NCI-H146 treated with DMSO at 0.1 percent for 48 hours (cell line): ENCODE data around the gene ACSBG1.

Experiments
- DNase-seq: peaks from one replicate; lab custom pipeline; 2025; ENCODE audit not compliant: unreplicated experiment; lab: John Stamatoyannopoulos, UW

The ACSBG1 gene

GRCh38 chr15:78234515-78235040 is at the start of gene ACSBG1:
TSS of gene ACSBG1 (minus strand) at chr15:78234565. CDS start at chr15:78234501, 64 bp downstream.
- DNase-seq: no peak

GRCh38 chr15:78282324-78282723 is 48.0 kb upstream of the ACSBG1 start:
- no peak for DNase-seq

- no peak for DNase-seq
Measured at GRCh38 chr15:78280319-78281072, 46.1 kb upstream of the ACSBG1 start.

- no peak for DNase-seq
Measured at GRCh38 chr15:78276064-78276943, 41.9 kb upstream of the ACSBG1 start.

- DNase-seq: no peak
Measured at GRCh38 chr15:78274994-78275393, 40.6 kb upstream of the ACSBG1 start.

GRCh38 chr15:78272776-78273175 is 38.4 kb upstream of the ACSBG1 start:
- DNase-seq: no peak

- DNase-seq: no peak
Measured at GRCh38 chr15:78272316-78272715, 38.0 kb upstream of the ACSBG1 start.

GRCh38 chr15:78266806-78267205 is 32.4 kb upstream of the ACSBG1 start:
- DNase-seq: no peak

GRCh38 chr15:78266229-78266628 is 31.9 kb upstream of the ACSBG1 start:
- no peak for DNase-seq

GRCh38 chr15:78265752-78266224 is 31.4 kb upstream of the ACSBG1 start:
- DNase-seq: no peak

- no peak for DNase-seq
Measured at GRCh38 chr15:78265137-78265460, 30.7 kb upstream of the ACSBG1 start.

- peak; percentile 34 for DNase-seq
Measured at GRCh38 chr15:78264304-78265136, 30.2 kb upstream of the ACSBG1 start, which contains the start of gene DNAJA4. TSS of gene DNAJA4 (plus strand) at chr15:78264562. CDS start at chr15:78264764, 202 bp downstream.

- no peak for DNase-seq
Measured at GRCh38 chr15:78263907-78264303, 29.5 kb upstream of the ACSBG1 start.

GRCh38 chr15:78263351-78263781 is 29.0 kb upstream of the ACSBG1 start:
- no peak for DNase-seq

GRCh38 chr15:78261062-78261461 is 26.7 kb upstream of the ACSBG1 start:
- no peak for DNase-seq

- no peak for DNase-seq
Measured at GRCh38 chr15:78260489-78260888, 26.1 kb upstream of the ACSBG1 start.

GRCh38 chr15:78259232-78259631 is 24.9 kb upstream of the ACSBG1 start:
- no peak for DNase-seq

GRCh38 chr15:78257681-78258080 is 23.3 kb upstream of the ACSBG1 start:
- no peak for DNase-seq

- no peak for DNase-seq
Measured at GRCh38 chr15:78256044-78256437, 21.7 kb upstream of the ACSBG1 start.

- peak; percentile 62 for DNase-seq
Measured at GRCh38 chr15:78255421-78256043, 21.2 kb upstream of the ACSBG1 start.
